T-helper 17 cell (primary cell): ENCODE results near the gene SYCN. TPM values are rescaled to one million over a fixed set of nuclear protein-coding genes. Genes with fewer than 3 reads are reported as not detected.
A peak's percentile ranks its signal among the peaks of the same experiment; 100 is the strongest.
"Not testable (repeated sequence)": the region's sequence is repeated elsewhere in the genome, so short reads cannot be mapped to it uniquely, and the experiment has no call there.

Experiments
- ATAC-seq: fragments of 150-1000 bp; cut with Tn5 transposase; 2 replicates; pipeline ENCODE4 v1.10.0; 2021; ENCODE audit warnings: mild to moderate bottlenecking, moderate library complexity
- DNase-seq, 3 donors: peaks; one replicate each; pipeline versions ENCODE4 v3.0.0 to v3.0.0-alpha.2; 2020 to 2021
- H3K9me3 ChIP-seq: one replicate; pipeline ENCODE4 v1.7.0; 2013; ENCODE audit warnings: low read length, mild to moderate bottlenecking; ENCODE audit not compliant: control insufficient read depth, poor library complexity, severe bottlenecking
- H3K27ac Mint-ChIP-seq: one replicate; pipeline ENCODE4 v1.8.0; 2022; ENCODE audit warnings: mild to moderate bottlenecking, moderate library complexity, mixed read lengths
- H3K27me3 Mint-ChIP-seq: one replicate; pipeline ENCODE4 v1.8.0; 2022; ENCODE audit warnings: mixed read lengths
- H3K36me3 Mint-ChIP-seq: one replicate; pipeline ENCODE4 v1.8.0; 2022; ENCODE audit warnings: low read depth, mixed read lengths
- H3K4me1 Mint-ChIP-seq: one replicate; pipeline ENCODE4 v1.8.0; 2022; ENCODE audit warnings: mild to moderate bottlenecking, mixed read lengths
- H3K4me3 Mint-ChIP-seq: one replicate; pipeline ENCODE4 v1.8.0; 2022; ENCODE audit warnings: mild to moderate bottlenecking, moderate library complexity, mixed read lengths
- total RNA-seq, 4 donors: library from RNA in 2 of 4; stranded (reverse) in 2 of 4; gene quantifications; one replicate each; pipeline ENCODE4 v1.2.3 and lab custom pipeline; 2022 to 2026

SYCN gene
- total RNA-seq, 2 donors from 2014 or later = not detected

DNA sequence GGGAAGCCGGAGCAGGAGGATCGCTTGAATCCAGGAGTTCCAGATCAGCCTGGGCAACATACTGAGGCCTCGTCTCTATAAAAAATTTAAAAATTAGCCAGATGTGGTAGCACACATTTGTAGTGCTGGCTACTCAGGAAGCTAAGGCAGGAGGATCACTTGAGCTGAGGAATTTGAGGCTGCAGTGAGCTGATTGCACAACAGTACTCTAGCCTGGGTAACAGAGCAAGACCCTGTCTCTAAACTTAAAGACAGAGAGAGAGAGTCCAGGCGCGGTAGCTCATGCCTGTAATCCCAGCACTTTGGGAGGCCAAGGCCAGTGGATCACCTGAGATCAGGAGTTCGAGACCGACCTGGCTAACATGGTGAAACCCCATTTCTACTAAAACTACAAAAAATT, 36.4 kb upstream of the SYCN start:
- no peak for DNase-seq
- no peaks in the 10 kb centered on the region for H3K9me3 ChIP-seq
- no peaks in the 10 kb centered on the region for H3K36me3 Mint-ChIP-seq
- ATAC-seq = no peak
- H3K4me3 Mint-ChIP-seq = no peak overlapping the region
- peaks cover 13% of the 10 kb centered on the region for H3K27me3 Mint-ChIP-seq
- H3K4me1 Mint-ChIP-seq = peaks cover 24% of the 10 kb centered on the region
- H3K27ac Mint-ChIP-seq = no peak overlapping the region

- no peaks in the 10 kb centered on the region for H3K36me3 Mint-ChIP-seq
- H3K4me3 Mint-ChIP-seq = no peak overlapping the region
- no peak for ATAC-seq
Observed at GRCh38 chr19:39238944-39239343, 34.9 kb upstream of the SYCN start.

DNA sequence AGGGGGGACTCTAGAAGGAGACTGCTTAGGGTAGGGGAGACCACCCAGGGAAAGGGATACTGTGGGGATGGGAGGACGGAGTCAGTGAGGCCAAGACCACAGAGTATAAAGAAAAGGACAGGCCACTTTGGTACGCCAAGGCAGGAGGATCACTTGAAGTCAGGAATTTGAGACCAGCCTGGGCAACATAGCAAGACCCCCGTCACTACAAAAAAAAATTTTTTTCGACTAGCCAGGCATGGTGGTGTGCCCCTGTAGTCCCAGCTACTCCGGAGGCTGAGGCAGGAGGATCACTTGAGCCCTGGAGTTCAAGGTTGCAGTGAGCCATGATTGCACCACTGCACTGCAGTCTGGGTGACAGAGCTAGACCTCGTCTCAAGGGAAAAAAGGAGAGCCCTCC, 34.1 kb upstream of the SYCN start:
- ATAC-seq = no peak
- Mint-ChIP-seq H3K27me3 (peaks cover 5% of the 10 kb centered on the region), H3K4me1 (peaks cover 21% of the 10 kb centered on the region), H3K36me3 (no peaks in the 10 kb centered on the region), H3K4me3 (peak overlapping the region; percentile 80), H3K27ac (peak overlapping the region; percentile 53)
- no peak for DNase-seq
- H3K9me3 ChIP-seq = no peaks in the 10 kb centered on the region

More at GRCh38 chr19:39238944-39239343, 34.9 kb upstream of the SYCN start:
- Mint-ChIP-seq H3K4me1 (peaks cover 21% of the 10 kb centered on the region), H3K27ac (peak overlapping the region; percentile 53), H3K27me3 (peaks cover 5% of the 10 kb centered on the region)
- no peaks in the 10 kb centered on the region for H3K9me3 ChIP-seq
- DNase-seq = no peak

GRCh38 chr19:39237200-39238184, 33.4 kb upstream of the SYCN start:
- Mint-ChIP-seq H3K4me3 (peak overlapping the region; percentile 80), H3K4me1 (peaks cover 21% of the 10 kb centered on the region), H3K36me3 (no peaks in the 10 kb centered on the region), H3K27me3 (peaks cover 5% of the 10 kb centered on the region), H3K27ac (peak overlapping the region; percentile 32)
- DNase-seq (peak in 2 of 3 donors; percentile 12 to 14), ATAC-seq (peak; percentile 74)
- no peaks in the 10 kb centered on the region for H3K9me3 ChIP-seq

GRCh38 chr19:39236527-39236926, 32.5 kb upstream of the SYCN start:
- Mint-ChIP-seq H3K4me3 (peak overlapping the region; percentile 19), H3K27ac (peak overlapping the region; percentile 74), H3K4me1 (peaks cover 21% of the 10 kb centered on the region), H3K27me3 (peaks cover 5% of the 10 kb centered on the region), H3K36me3 (no peaks in the 10 kb centered on the region)
- no peak for DNase-seq
- peak; percentile 67 for ATAC-seq
- H3K9me3 ChIP-seq = no peaks in the 10 kb centered on the region

DNA sequence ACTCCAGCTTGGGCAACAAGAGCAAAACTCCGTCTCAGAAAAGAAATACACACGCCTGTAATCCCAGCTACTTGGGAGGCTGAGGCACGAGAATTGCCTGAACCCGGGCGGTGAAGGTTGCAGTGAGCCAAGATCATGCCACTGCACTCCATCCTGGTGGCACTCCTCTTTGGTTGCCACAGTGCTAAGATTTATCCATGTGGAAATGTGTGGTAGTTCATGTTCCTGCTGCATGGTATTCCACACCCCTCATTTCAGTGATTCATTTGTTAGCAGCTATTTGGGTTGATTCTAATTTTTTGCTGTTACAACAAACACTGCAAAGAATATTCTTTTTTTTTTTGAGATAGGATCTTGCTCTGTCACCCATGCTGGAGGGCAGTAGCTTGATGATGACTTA, 28.6 kb upstream of the SYCN start:
- Mint-ChIP-seq H3K4me1 (peaks cover 13% of the 10 kb centered on the region), H3K27ac (no peak overlapping the region), H3K36me3 (no peaks in the 10 kb centered on the region), H3K27me3 (no peaks in the 10 kb centered on the region), H3K4me3 (no peak overlapping the region)
- ATAC-seq (no peak), DNase-seq (no peak)
- H3K9me3 ChIP-seq = no peaks in the 10 kb centered on the region

DNA sequence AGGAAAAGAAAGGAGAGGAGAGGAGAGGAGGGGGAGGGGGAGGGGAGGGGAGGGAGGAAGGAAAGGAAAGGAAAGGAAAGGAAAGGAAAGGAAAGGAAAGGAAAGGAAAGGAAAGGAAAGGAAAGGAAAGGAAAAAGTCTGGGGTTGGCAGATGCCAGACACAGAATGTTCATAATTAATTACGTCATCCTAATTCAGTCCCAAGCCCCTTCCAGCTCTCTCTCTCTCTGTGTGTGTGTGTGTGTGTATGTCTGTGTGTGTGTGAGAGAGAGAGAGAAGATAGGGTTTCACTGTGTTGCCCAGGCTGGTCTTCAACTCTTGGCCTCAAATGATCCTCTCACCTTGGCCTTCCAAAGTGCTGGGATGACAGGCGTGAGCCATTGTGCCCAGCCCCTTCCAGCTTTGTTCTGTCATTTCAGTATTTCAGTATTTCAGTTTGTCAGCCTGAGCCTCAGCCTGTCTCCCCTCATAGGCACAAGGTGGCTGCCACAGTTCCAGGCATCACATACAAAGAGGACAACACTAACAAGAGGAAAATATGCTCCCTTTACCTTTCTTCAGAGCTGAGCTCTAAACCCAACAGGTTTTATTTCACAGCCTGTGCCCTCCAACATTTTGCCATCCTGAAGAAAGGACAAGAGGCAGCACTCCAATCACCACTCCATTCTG, 26.2 kb upstream of the SYCN start:
- Mint-ChIP-seq H3K4me3 (no peak overlapping the region), H3K27ac (no peak overlapping the region), H3K27me3 (peaks cover 15% of the 10 kb centered on the region), H3K4me1 (peaks cover 2% of the 10 kb centered on the region), H3K36me3 (no peaks in the 10 kb centered on the region)
- H3K9me3 ChIP-seq = no peaks in the 10 kb centered on the region
- ATAC-seq = no peak
- no peak for DNase-seq

- no peak for ATAC-seq
- H3K4me1 Mint-ChIP-seq = peaks cover 6% of the 10 kb centered on the region
- H3K4me3 Mint-ChIP-seq = no peak overlapping the region
- no peak overlapping the region for H3K27ac Mint-ChIP-seq
- H3K27me3 Mint-ChIP-seq = peaks cover 53% of the 10 kb centered on the region
- no peak for DNase-seq
- peaks cover 5% of the 10 kb centered on the region for H3K36me3 Mint-ChIP-seq
- H3K9me3 ChIP-seq = no peaks in the 10 kb centered on the region
Observed at GRCh38 chr19:39224910-39225309, 20.8 kb upstream of the SYCN start.

DNA sequence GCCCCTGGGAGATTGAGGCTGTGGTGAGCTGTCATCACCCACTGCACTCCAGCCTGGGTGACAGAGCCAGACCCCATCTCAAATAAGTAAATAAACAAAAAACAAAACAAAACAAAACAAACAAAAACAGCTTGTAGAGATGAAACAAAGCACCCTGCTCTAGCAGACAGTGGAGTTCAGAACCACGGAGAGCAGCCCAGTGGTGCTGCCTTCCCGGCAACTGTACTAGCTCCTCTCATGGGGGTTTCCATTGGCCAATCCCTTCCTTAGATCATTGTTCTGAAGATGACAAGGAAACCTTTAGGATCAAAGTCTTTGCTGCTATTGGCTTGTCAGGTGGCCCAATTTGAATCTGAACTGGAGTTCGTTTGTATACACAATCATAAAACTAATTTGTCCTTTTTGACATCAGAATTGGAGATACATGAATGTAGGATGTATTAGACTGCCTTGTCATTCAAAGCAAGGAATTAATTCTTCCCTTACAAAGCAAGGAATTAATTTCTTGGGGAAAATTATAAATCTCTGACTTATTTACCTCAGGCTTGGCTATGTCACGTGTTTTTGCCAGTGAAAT, 19.7 kb upstream of the SYCN start:
- ATAC-seq = peak; percentile 44
- no peaks in the 10 kb centered on the region for H3K9me3 ChIP-seq
- peaks cover 60% of the 10 kb centered on the region for H3K27me3 Mint-ChIP-seq
- peaks cover 9% of the 10 kb centered on the region for H3K4me1 Mint-ChIP-seq
- peaks cover 8% of the 10 kb centered on the region for H3K36me3 Mint-ChIP-seq
- H3K27ac Mint-ChIP-seq = no peak overlapping the region
- no peak overlapping the region for H3K4me3 Mint-ChIP-seq
- no peak for DNase-seq

DNA sequence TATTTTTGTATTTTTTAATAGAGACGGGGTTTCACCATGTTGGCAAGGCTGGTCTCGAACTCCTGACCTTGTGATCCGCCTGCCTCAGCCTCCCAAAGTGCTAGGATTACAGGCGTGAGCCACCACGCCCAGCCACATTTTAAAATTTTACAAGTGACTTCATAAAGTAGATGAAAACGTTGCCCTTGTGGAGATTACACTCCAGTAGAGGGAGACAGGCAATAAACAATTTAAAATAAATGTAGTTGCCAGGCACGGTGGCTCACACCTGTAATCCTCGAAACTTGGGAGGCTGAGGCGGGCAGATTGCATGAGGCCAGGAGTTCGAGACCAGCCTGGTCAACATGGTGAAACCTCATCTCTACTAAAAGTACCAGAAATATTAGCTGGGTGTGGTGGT, 15.0 kb upstream of the SYCN start:
- not testable (repeated sequence) for H3K4me1 Mint-ChIP-seq, DNase-seq, H3K36me3 Mint-ChIP-seq

DNA sequence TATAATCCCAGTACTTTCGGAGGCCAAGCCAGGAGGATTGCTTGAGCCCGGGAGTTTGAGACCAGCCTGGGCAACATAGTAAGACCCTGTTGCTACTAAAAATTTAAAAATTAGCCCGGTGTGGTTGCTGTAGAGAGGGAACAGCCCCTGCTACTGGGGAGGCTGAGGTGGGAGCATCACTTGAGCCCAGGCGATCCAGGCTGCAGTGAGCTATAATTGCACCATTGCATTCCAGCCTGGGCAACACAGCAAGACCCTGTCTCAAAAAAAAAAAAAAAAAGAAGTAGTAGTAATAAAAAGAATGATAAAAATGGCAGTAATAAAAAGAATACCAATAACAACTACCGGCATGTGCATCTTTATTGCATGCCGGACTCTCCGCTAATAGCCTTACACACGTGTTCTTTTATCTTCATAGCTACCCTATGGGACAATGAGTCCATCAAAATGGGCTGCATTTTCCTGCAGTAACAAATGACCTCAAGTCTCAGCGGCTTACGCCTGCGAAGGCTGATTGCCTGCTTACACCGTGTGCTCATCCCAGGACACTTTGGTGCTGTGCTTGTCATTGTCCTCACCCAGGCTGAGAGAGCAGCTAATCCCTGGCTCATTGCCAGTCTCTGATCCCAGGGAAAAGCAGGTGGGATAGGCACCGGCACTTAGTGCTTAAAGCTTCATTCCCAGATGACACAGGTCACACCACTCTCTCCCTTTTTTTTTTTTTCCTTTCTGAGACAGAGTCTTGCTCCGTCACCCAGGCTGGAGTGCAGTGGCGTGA, 14.4 kb upstream of the SYCN start:
- H3K9me3 ChIP-seq = no peaks in the 10 kb centered on the region
- Mint-ChIP-seq H3K27ac (no peak overlapping the region), H3K27me3 (peaks cover 38% of the 10 kb centered on the region), H3K4me1 (peaks cover 6% of the 10 kb centered on the region), H3K36me3 (peaks cover 5% of the 10 kb centered on the region), H3K4me3 (no peak overlapping the region)
- no peak for DNase-seq
- ATAC-seq = no peak

More for the DNA sequence above, 15.0 kb upstream of the SYCN start:
- peaks cover 44% of the 10 kb centered on the region for H3K27me3 Mint-ChIP-seq
- not testable (repeated sequence) for H3K27ac Mint-ChIP-seq, H3K4me3 Mint-ChIP-seq, H3K9me3 ChIP-seq, ATAC-seq

DNA sequence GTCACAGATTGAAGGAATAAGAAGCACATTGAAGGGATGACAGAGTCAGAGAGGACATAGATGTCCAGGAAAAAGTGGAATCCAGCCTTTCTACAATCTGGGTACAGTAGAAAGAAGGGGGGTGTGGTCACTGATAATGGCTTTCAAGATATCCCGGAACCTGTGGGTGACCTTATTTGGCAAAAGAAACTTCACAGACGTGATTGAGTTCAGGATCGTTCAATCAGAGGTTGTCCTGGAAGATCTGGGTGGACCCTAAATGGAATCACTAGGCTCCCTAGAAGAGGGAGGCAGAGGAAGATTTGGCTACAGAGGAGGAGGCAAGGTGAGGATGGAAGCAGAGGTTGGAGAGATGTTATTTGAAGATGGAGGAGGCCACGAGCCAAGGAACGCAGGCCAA, 13.0 kb upstream of the SYCN start:
- H3K9me3 ChIP-seq = no peaks in the 10 kb centered on the region
- Mint-ChIP-seq H3K27ac (peak overlapping the region; percentile 63), H3K4me3 (no peak overlapping the region), H3K36me3 (peaks cover 4% of the 10 kb centered on the region), H3K27me3 (peaks cover 32% of the 10 kb centered on the region), H3K4me1 (peaks cover 6% of the 10 kb centered on the region)
- ATAC-seq (no peak), DNase-seq (no peak)
